Left cardiac atrium (tissue), 4 donors: ENCODE data around the gene CUX1. TPM values are rescaled to one million over a fixed set of nuclear protein-coding genes. Genes with fewer than 3 reads are reported as not detected.
"Not testable (repeated sequence)": the region's sequence is repeated elsewhere in the genome, so short reads cannot be mapped to it uniquely, and the experiment has no call there.

ENCODE experiments used
- ATAC-seq, 2 donors: fragments of 200-7000 bp; cut with Tn5 transposase; one replicate each; pipeline ENCODE4 v1.9.1; 2020; ENCODE audit warnings: mild to moderate bottlenecking in 2 of 2, moderate library complexity in 2 of 2
- DNase-seq: peaks from one replicate; pipeline ENCODE4 v3.0.0-alpha.2; 2020
- intact Hi-C, 2 donors: fragments of 100-400 bp; cut with DNase I; formaldehyde crosslinking; loops; one replicate each; pipeline versions ENCODE4 v1.14.1 to v1.15.1; 2022 to 2023
- total RNA-seq, 2 donors: library from RNA; stranded (reverse); fragmentation: NEBNext Ultra II Directional; extraction: Animal tissue kit (Norgen Biotek cat#: 25700); gene quantifications; one replicate each; pipeline ENCODE4 v1.2.1, GENCODE V29; 2021
- donor health status: DM: no; HTN: yes; CAD: no.
- donor health status: DM: no; HTN: yes; CAD: no; lungs with severe emphysema.
- donor health status: DM: yes; HTN: yes; CAD: no.
- donor health status: Dilated cardiomyopathy.

CUX1 gene
- total RNA-seq, 2 donors from 2014 or later, result 81.6 to 108 TPM

- intact Hi-C loops, result no loop called here
- ATAC-seq, result no peak
- DNase-seq, result no peak
Measured at GRCh38 chr7:102154425-102154824, 337.0 kb downstream of the CUX1 start.

- DNase-seq (no peak), ATAC-seq (no peak)
- intact Hi-C loops, result no loop called here
Measured at GRCh38 chr7:102155821-102156441, 338.5 kb downstream of the CUX1 start.

GRCh38 chr7:102156867-102157266, 339.4 kb downstream of the CUX1 start:
- ATAC-seq, result no peak
- intact Hi-C loops, result no loop called here

GRCh38 chr7:102165136-102165535, 347.7 kb downstream of the CUX1 start:
- intact Hi-C loops, result no loop called here
- ATAC-seq (no peak), DNase-seq (no peak)

More at GRCh38 chr7:102156867-102157266, 339.4 kb downstream of the CUX1 start:
- DNase-seq, result no peak

GRCh38 chr7:102167254-102167653, 349.8 kb downstream of the CUX1 start:
- intact Hi-C loops, result no loop called here
- ATAC-seq (no peak), DNase-seq (no peak)

GRCh38 chr7:102169651-102170392, 352.4 kb downstream of the CUX1 start:
- intact Hi-C loops, result no loop called here
- peak in 1 of 2 donors; percentile 21 for ATAC-seq
- no peak for DNase-seq

GRCh38 chr7:102170393-102170970, 353.1 kb downstream of the CUX1 start:
- ATAC-seq, result peak; percentile 26 to 46
- intact Hi-C loops, result no loop called here
- no peak for DNase-seq

- DNase-seq, result no peak
- intact Hi-C loops, result no loop called here
- no peak for ATAC-seq
Measured at GRCh38 chr7:102173669-102174068, 356.2 kb downstream of the CUX1 start.

- intact Hi-C loops, result no loop called here
Measured at GRCh38 chr7:102175423-102176170, 358.2 kb downstream of the CUX1 start.

GRCh38 chr7:102178410-102178809, 361.0 kb downstream of the CUX1 start:
- peak; percentile 9 to 39 for ATAC-seq
- intact Hi-C loops, result no loop called here
- DNase-seq, result no peak

More at GRCh38 chr7:102175423-102176170, 358.2 kb downstream of the CUX1 start:
- no peak for ATAC-seq
- DNase-seq, result no peak

- intact Hi-C loops, result loop anchor here in 1 of 2 donors (10.0 kb wide), 1 partner anchor 54 kb away; no protein-coding TSS in a partner anchor
- no peak for DNase-seq
- ATAC-seq, result no peak
Measured at GRCh38 chr7:102180727-102181126, 363.3 kb downstream of the CUX1 start.

GRCh38 chr7:102181517-102181916, 364.1 kb downstream of the CUX1 start:
- no peak for ATAC-seq
- intact Hi-C loops, result loop anchor here in 1 of 2 donors (10.0 kb wide), 1 partner anchor 53 kb away; no protein-coding TSS in a partner anchor
- no peak for DNase-seq

GRCh38 chr7:102182016-102182415, 364.6 kb downstream of the CUX1 start:
- DNase-seq, result no peak
- intact Hi-C loops, result loop anchor here in 1 of 2 donors (10.0 kb wide), 1 partner anchor 53 kb away; no protein-coding TSS in a partner anchor
- no peak for ATAC-seq

GRCh38 chr7:102183848-102184247, 366.4 kb downstream of the CUX1 start:
- DNase-seq, ATAC-seq: not testable (repeated sequence)
- intact Hi-C loops, result loop anchor here in 1 of 2 donors (10.0 kb wide), 1 partner anchor 51 kb away; no protein-coding TSS in a partner anchor

- intact Hi-C loops, result loop anchor here in 1 of 2 donors (10.0 kb wide), 1 partner anchor 50 kb away; no protein-coding TSS in a partner anchor
- ATAC-seq (no peak), DNase-seq (no peak)
Measured at GRCh38 chr7:102184303-102184702, 366.9 kb downstream of the CUX1 start.

- intact Hi-C loops, result loop anchor here in 1 of 2 donors (10.0 kb wide), 1 partner anchor 49 kb away; no protein-coding TSS in a partner anchor
- ATAC-seq (no peak), DNase-seq (no peak)
Measured at GRCh38 chr7:102185796-102186195, 368.4 kb downstream of the CUX1 start.

- DNase-seq (no peak), ATAC-seq (no peak)
- intact Hi-C loops, result loop anchor here in 1 of 2 donors (10.0 kb wide), 1 partner anchor 48 kb away; no protein-coding TSS in a partner anchor
Measured at GRCh38 chr7:102186306-102186705, 368.9 kb downstream of the CUX1 start.

- DNase-seq (no peak), ATAC-seq (no peak)
- intact Hi-C loops, result loop anchor here in 1 of 2 donors (10.0 kb wide), 1 partner anchor 46 kb away; no protein-coding TSS in a partner anchor
Measured at GRCh38 chr7:102188746-102189145, 371.3 kb downstream of the CUX1 start.

- DNase-seq, result no peak
- ATAC-seq, result peak; percentile 45 to 82
- intact Hi-C loops, result loop anchor here in 1 of 2 donors (10.0 kb wide), 1 partner anchor 45 kb away; no protein-coding TSS in a partner anchor
Measured at GRCh38 chr7:102189756-102190155, 372.3 kb downstream of the CUX1 start.
